ENCODE results near the gene CCDC183. TPM values are rescaled to one million over a fixed set of nuclear protein-coding genes. Genes with fewer than 3 reads are reported as not detected.
"Not testable (repeated sequence)": the region's sequence is repeated elsewhere in the genome, so short reads cannot be mapped to it uniquely, and the experiment has no call there.

The CCDC183 gene
- total RNA-seq, 1 donor from 2014 or later: 0.89 TPM

GRCh38 chr9:136777359-136777758 is 18.8 kb upstream of the CCDC183 start:
- no peak for TF ChIP-seq CTCF (IDR thresholded peaks at IDR 0.05)
- peaks cover 53% of the 10 kb centered on the region for H3K27me3 Mint-ChIP-seq (ENCODE audit: unreplicated experiment)
- H3K27ac Mint-ChIP-seq (ENCODE audit: unreplicated experiment): no peak overlapping the region
- no peak overlapping the region for H3K4me3 Mint-ChIP-seq (ENCODE audit: unreplicated experiment)
- DNase-seq (ENCODE audit: extremely low spot score, unreplicated experiment): no peak
- H3K4me1 Mint-ChIP-seq (ENCODE audit: unreplicated experiment): no peaks in the 10 kb centered on the region
- H3K9me3 Mint-ChIP-seq (ENCODE audit: unreplicated experiment): peaks cover 4% of the 10 kb centered on the region
- H3K36me3 Mint-ChIP-seq (ENCODE audit: unreplicated experiment): no peaks in the 10 kb centered on the region

GRCh38 chr9:136779808-136780207 is 16.3 kb upstream of the CCDC183 start:
- H3K9me3 Mint-ChIP-seq (ENCODE audit: unreplicated experiment): no peaks in the 10 kb centered on the region
- peaks cover 60% of the 10 kb centered on the region for H3K27me3 Mint-ChIP-seq (ENCODE audit: unreplicated experiment)
- no peak for DNase-seq (ENCODE audit: extremely low spot score, unreplicated experiment)
- no peak overlapping the region for H3K27ac Mint-ChIP-seq (ENCODE audit: unreplicated experiment)
- TF ChIP-seq CTCF (IDR thresholded peaks at IDR 0.05): no peak
- H3K4me1 Mint-ChIP-seq (ENCODE audit: unreplicated experiment): no peaks in the 10 kb centered on the region
- no peak overlapping the region for H3K4me3 Mint-ChIP-seq (ENCODE audit: unreplicated experiment)
- H3K36me3 Mint-ChIP-seq (ENCODE audit: unreplicated experiment): no peaks in the 10 kb centered on the region

- H3K27ac Mint-ChIP-seq (ENCODE audit: unreplicated experiment): no peak overlapping the region
- no peak for DNase-seq (ENCODE audit: extremely low spot score, unreplicated experiment)
- H3K36me3 Mint-ChIP-seq (ENCODE audit: unreplicated experiment): no peaks in the 10 kb centered on the region
- peaks cover 57% of the 10 kb centered on the region for H3K27me3 Mint-ChIP-seq (ENCODE audit: unreplicated experiment)
- H3K4me1 Mint-ChIP-seq (ENCODE audit: unreplicated experiment): peaks cover under 1% of the 10 kb centered on the region
- no peak for TF ChIP-seq CTCF (IDR thresholded peaks at IDR 0.05)
- H3K9me3 Mint-ChIP-seq (ENCODE audit: unreplicated experiment): no peaks in the 10 kb centered on the region
- no peak overlapping the region for H3K4me3 Mint-ChIP-seq (ENCODE audit: unreplicated experiment)
Observed at GRCh38 chr9:136782452-136782851, 13.7 kb upstream of the CCDC183 start.

GRCh38 chr9:136784249-136784996 is 11.7 kb upstream of the CCDC183 start:
- Mint-ChIP-seq H3K4me1 (ENCODE audit: unreplicated experiment) (peaks cover 7% of the 10 kb centered on the region), H3K36me3 (ENCODE audit: unreplicated experiment) (no peaks in the 10 kb centered on the region), H3K9me3 (ENCODE audit: unreplicated experiment) (no peaks in the 10 kb centered on the region), H3K27me3 (ENCODE audit: unreplicated experiment) (peaks cover 37% of the 10 kb centered on the region), H3K27ac (ENCODE audit: unreplicated experiment) (no peak overlapping the region), H3K4me3 (ENCODE audit: unreplicated experiment) (no peak overlapping the region)
- TF ChIP-seq CTCF (IDR thresholded peaks at IDR 0.05): peak; percentile 61
- DNase-seq (ENCODE audit: extremely low spot score, unreplicated experiment): no peak

DNA sequence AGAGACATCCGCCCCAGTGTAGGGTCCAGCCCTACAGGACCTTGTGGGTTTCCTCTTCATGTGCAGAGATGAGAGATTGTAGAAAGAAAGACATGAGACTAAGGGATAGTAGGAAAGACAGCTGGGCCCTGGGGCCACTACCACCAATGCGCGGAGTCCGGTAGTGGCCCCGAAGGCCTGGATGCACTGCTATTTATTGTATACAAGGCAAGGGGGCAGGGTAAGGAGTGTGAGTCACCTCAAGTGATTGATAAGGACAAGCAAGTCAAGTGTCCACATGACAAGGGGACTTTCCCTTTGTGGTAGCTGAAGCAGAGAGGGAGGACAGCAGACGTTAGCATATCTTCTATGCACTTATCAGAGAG is 11.2 kb upstream of the CCDC183 start:
- DNase-seq (ENCODE audit: extremely low spot score, unreplicated experiment): no peak
- Mint-ChIP-seq H3K9me3 (ENCODE audit: unreplicated experiment) (no peaks in the 10 kb centered on the region), H3K4me1 (ENCODE audit: unreplicated experiment) (peaks cover 10% of the 10 kb centered on the region), H3K27ac (ENCODE audit: unreplicated experiment) (no peak overlapping the region), H3K27me3 (ENCODE audit: unreplicated experiment) (peaks cover 32% of the 10 kb centered on the region), H3K36me3 (ENCODE audit: unreplicated experiment) (no peaks in the 10 kb centered on the region), H3K4me3 (ENCODE audit: unreplicated experiment) (no peak overlapping the region)
- TF ChIP-seq CTCF (IDR thresholded peaks at IDR 0.05): no peak

GRCh38 chr9:136785565-136786355 is 10.4 kb upstream of the CCDC183 start:
- not testable (repeated sequence) for DNase-seq (ENCODE audit: extremely low spot score, unreplicated experiment); H3K36me3 Mint-ChIP-seq (ENCODE audit: unreplicated experiment); H3K9me3 Mint-ChIP-seq (ENCODE audit: unreplicated experiment); H3K27ac Mint-ChIP-seq (ENCODE audit: unreplicated experiment); H3K4me3 Mint-ChIP-seq (ENCODE audit: unreplicated experiment)
- Mint-ChIP-seq H3K27me3 (ENCODE audit: unreplicated experiment) (peaks cover 24% of the 10 kb centered on the region), H3K4me1 (ENCODE audit: unreplicated experiment) (peaks cover 16% of the 10 kb centered on the region)

All from osteocyte (in vitro differentiated cells).